GM23338 (cell line): ENCODE results near the gene C17orf114.

Experiments
- ATAC-seq: fragments of 200-7000 bp; cut with Tn5 transposase; 3 replicates; pipeline ENCODE4 v1.9.1; 2020
- DNase-seq: peaks from one replicate; pipeline ENCODE4 v3.0.0-alpha.2; 2015; ENCODE audit warnings: low spot score
- H2AFZ ChIP-seq: fragments of 200-600 bp; sonication (generic); 2 replicates; pipeline ENCODE4 v1.8.0; 2016; ENCODE audit warnings: antibody characterized with exemption, mild to moderate bottlenecking, moderate library complexity
- H3F3A ChIP-seq: fragments of 200-600 bp; sonication (generic); replicated peaks from 2 replicates; pipeline ENCODE4 v1.8.0; 2017; ENCODE audit warnings: antibody characterized with exemption, mixed run types, low read depth
- H3K27ac ChIP-seq: fragments of 200-600 bp; sonication (generic); 2 replicates; pipeline ENCODE4 v1.6.1; 2016; ENCODE audit warnings: low read depth
- H3K27me3 ChIP-seq: fragments of 200-600 bp; sonication (generic); 2 replicates; pipeline ENCODE4 v1.8.0; 2016; ENCODE audit warnings: mild to moderate bottlenecking, mixed run types, moderate library complexity; ENCODE audit not compliant: insufficient read depth
- H3K36me3 ChIP-seq: fragments of 200-600 bp; sonication (generic); 2 replicates; pipeline ENCODE4 v1.8.0; 2016; ENCODE audit warnings: mild to moderate bottlenecking; ENCODE audit not compliant: insufficient read depth
- H3K4me1 ChIP-seq: fragments of 200-600 bp; sonication (generic); 2 replicates; pipeline ENCODE4 v1.8.0; 2016; ENCODE audit warnings: mild to moderate bottlenecking, moderate library complexity; ENCODE audit not compliant: insufficient read depth
- H3K4me2 ChIP-seq: fragments of 200-600 bp; sonication (generic); 2 replicates; pipeline ENCODE4 v1.7.1; 2017; ENCODE audit warnings: mixed run types
- H3K4me3 ChIP-seq: fragments of 200-600 bp; sonication (generic); 2 replicates; pipeline ENCODE4 v1.6.1; 2016; ENCODE audit warnings: mixed run types
- H3K79me2 ChIP-seq: fragments of 200-600 bp; sonication (generic); replicated peaks from 2 replicates; pipeline ENCODE4 v1.8.0; 2017; ENCODE audit warnings: mild to moderate bottlenecking; ENCODE audit not compliant: insufficient read depth
- H3K9me2 ChIP-seq: fragments of 200-600 bp; sonication (generic); 2 replicates; pipeline ENCODE4 v1.8.0; 2017; ENCODE audit not compliant: insufficient read depth
- H4K20me1 ChIP-seq: fragments of 200-600 bp; sonication (generic); replicated peaks from 2 replicates; pipeline ENCODE4 v1.8.0; 2017; ENCODE audit warnings: mild to moderate bottlenecking; ENCODE audit not compliant: insufficient read depth
- H3K27ac Mint-ChIP-seq: 2 replicates; pipeline ENCODE4 v1.8.0; 2020; ENCODE audit warnings: inconsistent platforms, mild to moderate bottlenecking, moderate library complexity, mixed read lengths
- H3K27me3 Mint-ChIP-seq: 3 replicates; pipeline ENCODE4 v1.8.0; 2022; ENCODE audit warnings: low read depth, mild to moderate bottlenecking, moderate library complexity, mixed read lengths, inconsistent platforms; ENCODE audit not compliant: insufficient read depth, poor library complexity
- H3K36me3 Mint-ChIP-seq: 3 replicates; pipeline ENCODE4 v1.8.0; 2021; ENCODE audit warnings: low read depth, mild to moderate bottlenecking, inconsistent platforms, moderate library complexity, mixed read lengths
- H3K4me1 Mint-ChIP-seq: 3 replicates; pipeline ENCODE4 v1.8.0; 2020; ENCODE audit warnings: mild to moderate bottlenecking, inconsistent platforms, mixed read lengths
- H3K4me3 Mint-ChIP-seq: 3 replicates; pipeline ENCODE4 v1.8.0; 2021; ENCODE audit warnings: moderate library complexity, mild to moderate bottlenecking, inconsistent platforms, mixed read lengths
- H3K9me3 Mint-ChIP-seq: 3 replicates; pipeline ENCODE4 v1.8.0; 2020; ENCODE audit warnings: moderate library complexity, mild to moderate bottlenecking, inconsistent platforms, mixed read lengths
- CREB1 ChIP-seq: fragments of 250-450 bp; sonication (Bioruptor Pico); IDR thresholded peaks from 2 replicates; pipeline ENCODE4 v1.5.0; 2020; ENCODE audit warnings: low read depth, mild to moderate bottlenecking, moderate library complexity
- EZH2phosphoT487 ChIP-seq: fragments of 200-600 bp; sonication (generic); IDR thresholded peaks from one replicate; pipeline ENCODE4 v1.8.1; 2018; ENCODE audit warnings: antibody characterized with exemption; ENCODE audit not compliant: unreplicated experiment
- JUNB ChIP-seq: IDR thresholded peaks from one replicate; pipeline ENCODE4 v1.6.1; 2016; ENCODE audit warnings: antibody characterized with exemption; ENCODE audit not compliant: unreplicated experiment
- NANOG ChIP-seq: IDR thresholded peaks from 2 replicates; pipeline ENCODE4 v1.6.1; 2016; ENCODE audit warnings: antibody characterized with exemption, borderline replicate concordance
- POLR2AphosphoS5 ChIP-seq: IDR thresholded peaks from 2 replicates; pipeline ENCODE4 v1.6.1; 2016; ENCODE audit warnings: antibody characterized with exemption, low read depth
- STAT1 ChIP-seq: IDR thresholded peaks from one replicate; pipeline ENCODE4 v1.6.1; 2016; ENCODE audit warnings: antibody characterized with exemption; ENCODE audit not compliant: unreplicated experiment
- ZNF114 ChIP-seq: fragments of 250-450 bp; sonication (Bioruptor Pico); IDR thresholded peaks from 2 replicates; pipeline ENCODE4 v1.5.0; 2020; ENCODE audit warnings: mild to moderate bottlenecking, moderate library complexity
- ZNF331 ChIP-seq: fragments of 250-450 bp; sonication (Bioruptor Pico); IDR thresholded peaks from 2 replicates; pipeline ENCODE4 v1.5.0; 2020; ENCODE audit warnings: low read depth, mild to moderate bottlenecking, moderate library complexity
- TF ChIP-seq, protein P1 (sequence below), 2 experiments: fragments of 200-600 bp in 1 of 2; sonication (generic) in 1 of 2; conservative IDR thresholded peaks; 2 replicates each; pipeline versions ENCODE4 v1.5.1 to v1.6.1; 2016 to 2017; ENCODE audit warnings: antibody characterized with exemption in 2 of 2, low read depth in 2 of 2, mild to moderate bottlenecking in 2 of 2, moderate library complexity in 1 of 2
- TF ChIP-seq, protein P2 (sequence below): IDR thresholded peaks from one replicate; pipeline ENCODE4 v1.6.1; 2018; ENCODE audit warnings: antibody characterized with exemption; ENCODE audit not compliant: unreplicated experiment
- TF ChIP-seq, protein P3 (sequence below): IDR thresholded peaks from 2 replicates; pipeline ENCODE4 v1.6.1; 2016; ENCODE audit warnings: antibody characterized with exemption
- TF ChIP-seq, protein P4 (sequence below): fragments of 250-450 bp; sonication (Bioruptor Pico); IDR thresholded peaks from 2 replicates; pipeline ENCODE4 v1.5.0; 2020; ENCODE audit warnings: mild to moderate bottlenecking, moderate library complexity

C17orf114 gene

DNA sequence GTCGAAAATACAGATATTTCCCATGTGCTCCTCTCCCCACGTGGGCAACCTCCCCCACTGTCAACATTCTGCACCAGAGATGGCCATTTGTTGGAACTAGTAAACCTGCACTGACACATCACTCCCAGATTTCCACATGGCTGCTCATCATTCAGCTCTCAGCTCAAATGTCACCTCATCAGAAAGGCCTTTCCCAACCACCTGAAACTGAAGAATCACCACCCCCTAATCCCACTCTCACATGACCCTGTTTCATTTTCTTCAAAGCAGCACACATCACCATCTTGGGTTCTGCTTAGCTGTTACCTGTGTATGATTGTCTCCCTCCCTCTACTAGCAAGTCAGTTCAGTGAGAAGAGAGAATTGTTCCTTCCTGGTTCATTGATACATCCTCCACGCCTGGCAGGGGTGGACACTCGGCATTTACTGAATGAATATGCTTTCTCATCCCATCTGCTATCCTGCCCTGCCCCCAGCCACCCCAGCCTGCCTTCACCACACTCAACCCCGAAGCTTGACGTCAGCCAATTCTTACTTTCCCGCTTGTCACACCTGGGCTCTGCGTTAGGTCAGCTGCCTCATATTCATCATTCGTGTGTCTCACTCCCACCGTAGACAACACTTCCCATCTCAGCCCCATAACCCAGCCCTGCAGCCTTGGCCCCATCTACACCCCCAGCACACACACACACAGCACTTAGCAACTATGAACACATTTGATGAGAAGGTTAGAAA is 1.5 kb downstream of the C17orf114 start:
- no peaks in the 10 kb centered on the region; the same call in 1 of the 2 replicates for H4K20me1 ChIP-seq
- peaks cover 2% of the 10 kb centered on the region; the same call in 1 of the 3 replicates for H3K9me3 Mint-ChIP-seq

More for the DNA sequence above, 1.5 kb downstream of the C17orf114 start:
- no peaks in the 10 kb centered on the region for H3K27me3 ChIP-seq
- no peaks in the 10 kb centered on the region; the same call in 1 of the 2 replicates for H3F3A ChIP-seq
- no peak overlapping the region for H3K4me3 Mint-ChIP-seq
- no peak overlapping the region for H3K4me2 ChIP-seq
- ATAC-seq = no peak
- peaks cover 14% of the 10 kb centered on the region for H3K27me3 Mint-ChIP-seq
- TF ChIP-seq, protein P1, sequence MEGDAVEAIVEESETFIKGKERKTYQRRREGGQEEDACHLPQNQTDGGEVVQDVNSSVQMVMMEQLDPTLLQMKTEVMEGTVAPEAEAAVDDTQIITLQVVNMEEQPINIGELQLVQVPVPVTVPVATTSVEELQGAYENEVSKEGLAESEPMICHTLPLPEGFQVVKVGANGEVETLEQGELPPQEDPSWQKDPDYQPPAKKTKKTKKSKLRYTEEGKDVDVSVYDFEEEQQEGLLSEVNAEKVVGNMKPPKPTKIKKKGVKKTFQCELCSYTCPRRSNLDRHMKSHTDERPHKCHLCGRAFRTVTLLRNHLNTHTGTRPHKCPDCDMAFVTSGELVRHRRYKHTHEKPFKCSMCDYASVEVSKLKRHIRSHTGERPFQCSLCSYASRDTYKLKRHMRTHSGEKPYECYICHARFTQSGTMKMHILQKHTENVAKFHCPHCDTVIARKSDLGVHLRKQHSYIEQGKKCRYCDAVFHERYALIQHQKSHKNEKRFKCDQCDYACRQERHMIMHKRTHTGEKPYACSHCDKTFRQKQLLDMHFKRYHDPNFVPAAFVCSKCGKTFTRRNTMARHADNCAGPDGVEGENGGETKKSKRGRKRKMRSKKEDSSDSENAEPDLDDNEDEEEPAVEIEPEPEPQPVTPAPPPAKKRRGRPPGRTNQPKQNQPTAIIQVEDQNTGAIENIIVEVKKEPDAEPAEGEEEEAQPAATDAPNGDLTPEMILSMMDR (conservative IDR thresholded peaks at IDR 0.05; ENCODE audit: low read depth in 2 of 2) = no peak
- TF ChIP-seq, protein P2, sequence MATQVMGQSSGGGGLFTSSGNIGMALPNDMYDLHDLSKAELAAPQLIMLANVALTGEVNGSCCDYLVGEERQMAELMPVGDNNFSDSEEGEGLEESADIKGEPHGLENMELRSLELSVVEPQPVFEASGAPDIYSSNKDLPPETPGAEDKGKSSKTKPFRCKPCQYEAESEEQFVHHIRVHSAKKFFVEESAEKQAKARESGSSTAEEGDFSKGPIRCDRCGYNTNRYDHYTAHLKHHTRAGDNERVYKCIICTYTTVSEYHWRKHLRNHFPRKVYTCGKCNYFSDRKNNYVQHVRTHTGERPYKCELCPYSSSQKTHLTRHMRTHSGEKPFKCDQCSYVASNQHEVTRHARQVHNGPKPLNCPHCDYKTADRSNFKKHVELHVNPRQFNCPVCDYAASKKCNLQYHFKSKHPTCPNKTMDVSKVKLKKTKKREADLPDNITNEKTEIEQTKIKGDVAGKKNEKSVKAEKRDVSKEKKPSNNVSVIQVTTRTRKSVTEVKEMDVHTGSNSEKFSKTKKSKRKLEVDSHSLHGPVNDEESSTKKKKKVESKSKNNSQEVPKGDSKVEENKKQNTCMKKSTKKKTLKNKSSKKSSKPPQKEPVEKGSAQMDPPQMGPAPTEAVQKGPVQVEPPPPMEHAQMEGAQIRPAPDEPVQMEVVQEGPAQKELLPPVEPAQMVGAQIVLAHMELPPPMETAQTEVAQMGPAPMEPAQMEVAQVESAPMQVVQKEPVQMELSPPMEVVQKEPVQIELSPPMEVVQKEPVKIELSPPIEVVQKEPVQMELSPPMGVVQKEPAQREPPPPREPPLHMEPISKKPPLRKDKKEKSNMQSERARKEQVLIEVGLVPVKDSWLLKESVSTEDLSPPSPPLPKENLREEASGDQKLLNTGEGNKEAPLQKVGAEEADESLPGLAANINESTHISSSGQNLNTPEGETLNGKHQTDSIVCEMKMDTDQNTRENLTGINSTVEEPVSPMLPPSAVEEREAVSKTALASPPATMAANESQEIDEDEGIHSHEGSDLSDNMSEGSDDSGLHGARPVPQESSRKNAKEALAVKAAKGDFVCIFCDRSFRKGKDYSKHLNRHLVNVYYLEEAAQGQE = no peak
- no peak for TF ChIP-seq POLR2AphosphoS5
- TF ChIP-seq CREB1 (CRISPR knock-in tag) = no peak
- TF ChIP-seq ZNF114 (CRISPR knock-in tag) = no peak
- TF ChIP-seq, protein P3, sequence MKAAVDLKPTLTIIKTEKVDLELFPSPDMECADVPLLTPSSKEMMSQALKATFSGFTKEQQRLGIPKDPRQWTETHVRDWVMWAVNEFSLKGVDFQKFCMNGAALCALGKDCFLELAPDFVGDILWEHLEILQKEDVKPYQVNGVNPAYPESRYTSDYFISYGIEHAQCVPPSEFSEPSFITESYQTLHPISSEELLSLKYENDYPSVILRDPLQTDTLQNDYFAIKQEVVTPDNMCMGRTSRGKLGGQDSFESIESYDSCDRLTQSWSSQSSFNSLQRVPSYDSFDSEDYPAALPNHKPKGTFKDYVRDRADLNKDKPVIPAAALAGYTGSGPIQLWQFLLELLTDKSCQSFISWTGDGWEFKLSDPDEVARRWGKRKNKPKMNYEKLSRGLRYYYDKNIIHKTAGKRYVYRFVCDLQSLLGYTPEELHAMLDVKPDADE = no peak
- TF ChIP-seq ZNF331 = no peak
- no peak for TF ChIP-seq JUNB
- no peak for TF ChIP-seq EZH2phosphoT487
- no peak for TF ChIP-seq NANOG
- TF ChIP-seq, protein P4, sequence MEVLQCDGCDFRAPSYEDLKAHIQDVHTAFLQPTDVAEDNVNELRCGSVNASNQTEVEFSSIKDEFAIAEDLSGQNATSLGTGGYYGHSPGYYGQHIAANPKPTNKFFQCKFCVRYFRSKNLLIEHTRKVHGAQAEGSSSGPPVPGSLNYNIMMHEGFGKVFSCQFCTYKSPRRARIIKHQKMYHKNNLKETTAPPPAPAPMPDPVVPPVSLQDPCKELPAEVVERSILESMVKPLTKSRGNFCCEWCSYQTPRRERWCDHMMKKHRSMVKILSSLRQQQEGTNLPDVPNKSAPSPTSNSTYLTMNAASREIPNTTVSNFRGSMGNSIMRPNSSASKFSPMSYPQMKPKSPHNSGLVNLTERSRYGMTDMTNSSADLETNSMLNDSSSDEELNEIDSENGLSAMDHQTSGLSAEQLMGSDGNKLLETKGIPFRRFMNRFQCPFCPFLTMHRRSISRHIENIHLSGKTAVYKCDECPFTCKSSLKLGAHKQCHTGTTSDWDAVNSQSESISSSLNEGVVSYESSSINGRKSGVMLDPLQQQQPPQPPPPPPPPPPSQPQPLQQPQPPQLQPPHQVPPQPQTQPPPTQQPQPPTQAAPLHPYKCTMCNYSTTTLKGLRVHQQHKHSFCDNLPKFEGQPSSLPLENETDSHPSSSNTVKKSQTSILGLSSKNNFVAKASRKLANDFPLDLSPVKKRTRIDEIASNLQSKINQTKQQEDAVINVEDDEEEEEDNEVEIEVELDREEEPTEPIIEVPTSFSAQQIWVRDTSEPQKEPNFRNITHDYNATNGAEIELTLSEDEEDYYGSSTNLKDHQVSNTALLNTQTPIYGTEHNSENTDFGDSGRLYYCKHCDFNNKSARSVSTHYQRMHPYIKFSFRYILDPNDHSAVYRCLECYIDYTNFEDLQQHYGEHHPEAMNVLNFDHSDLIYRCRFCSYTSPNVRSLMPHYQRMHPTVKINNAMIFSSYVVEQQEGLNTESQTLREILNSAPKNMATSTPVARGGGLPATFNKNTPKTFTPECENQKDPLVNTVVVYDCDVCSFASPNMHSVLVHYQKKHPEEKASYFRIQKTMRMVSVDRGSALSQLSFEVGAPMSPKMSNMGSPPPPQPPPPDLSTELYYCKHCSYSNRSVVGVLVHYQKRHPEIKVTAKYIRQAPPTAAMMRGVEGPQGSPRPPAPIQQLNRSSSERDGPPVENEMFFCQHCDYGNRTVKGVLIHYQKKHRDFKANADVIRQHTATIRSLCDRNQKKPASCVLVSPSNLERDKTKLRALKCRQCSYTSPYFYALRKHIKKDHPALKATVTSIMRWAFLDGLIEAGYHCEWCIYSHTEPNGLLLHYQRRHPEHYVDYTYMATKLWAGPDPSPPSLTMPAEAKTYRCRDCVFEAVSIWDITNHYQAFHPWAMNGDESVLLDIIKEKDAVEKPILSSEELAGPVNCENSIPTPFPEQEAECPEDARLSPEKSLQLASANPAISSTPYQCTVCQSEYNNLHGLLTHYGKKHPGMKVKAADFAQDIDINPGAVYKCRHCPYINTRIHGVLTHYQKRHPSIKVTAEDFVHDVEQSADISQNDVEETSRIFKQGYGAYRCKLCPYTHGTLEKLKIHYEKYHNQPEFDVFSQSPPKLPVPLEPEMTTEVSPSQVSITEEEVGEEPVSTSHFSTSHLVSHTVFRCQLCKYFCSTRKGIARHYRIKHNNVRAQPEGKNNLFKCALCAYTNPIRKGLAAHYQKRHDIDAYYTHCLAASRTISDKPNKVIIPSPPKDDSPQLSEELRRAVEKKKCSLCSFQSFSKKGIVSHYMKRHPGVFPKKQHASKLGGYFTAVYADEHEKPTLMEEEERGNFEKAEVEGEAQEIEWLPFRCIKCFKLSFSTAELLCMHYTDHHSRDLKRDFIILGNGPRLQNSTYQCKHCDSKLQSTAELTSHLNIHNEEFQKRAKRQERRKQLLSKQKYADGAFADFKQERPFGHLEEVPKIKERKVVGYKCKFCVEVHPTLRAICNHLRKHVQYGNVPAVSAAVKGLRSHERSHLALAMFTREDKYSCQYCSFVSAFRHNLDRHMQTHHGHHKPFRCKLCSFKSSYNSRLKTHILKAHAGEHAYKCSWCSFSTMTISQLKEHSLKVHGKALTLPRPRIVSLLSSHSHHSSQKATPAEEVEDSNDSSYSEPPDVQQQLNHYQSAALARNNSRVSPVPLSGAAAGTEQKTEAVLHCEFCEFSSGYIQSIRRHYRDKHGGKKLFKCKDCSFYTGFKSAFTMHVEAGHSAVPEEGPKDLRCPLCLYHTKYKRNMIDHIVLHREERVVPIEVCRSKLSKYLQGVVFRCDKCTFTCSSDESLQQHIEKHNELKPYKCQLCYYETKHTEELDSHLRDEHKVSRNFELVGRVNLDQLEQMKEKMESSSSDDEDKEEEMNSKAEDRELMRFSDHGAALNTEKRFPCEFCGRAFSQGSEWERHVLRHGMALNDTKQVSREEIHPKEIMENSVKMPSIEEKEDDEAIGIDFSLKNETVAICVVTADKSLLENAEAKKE (CRISPR knock-in tag) = no peak
- TF ChIP-seq STAT1 = no peak
- H3K36me3 ChIP-seq = peaks cover 13% of the 10 kb centered on the region; the same call in 1 of the 2 replicates
- H3K9me2 ChIP-seq = no peaks in the 10 kb centered on the region
- no peak overlapping the region for H3K4me3 ChIP-seq
- H3K79me2 ChIP-seq = peaks cover 16% of the 10 kb centered on the region
- H3K27ac Mint-ChIP-seq = peak overlapping the region; percentile 26; the same call in 1 of the 2 replicates
- no peak overlapping the region for H2AFZ ChIP-seq
- DNase-seq = no peak
- H3K36me3 Mint-ChIP-seq = peaks cover 24% of the 10 kb centered on the region
- H3K4me1 Mint-ChIP-seq = peaks cover 7% of the 10 kb centered on the region; the same call in 2 of the 3 replicates
- H3K4me1 ChIP-seq = peaks cover 4% of the 10 kb centered on the region
- 0 out of 2 replicates have a peak overlapping the region, but pooled peaks have one; percentile 19 for H3K27ac ChIP-seq
